HEK293 (cell line): ENCODE results near the gene HIPK1.
A peak's percentile ranks its signal among the peaks of the same experiment; 100 is the strongest.

ENCODE experiments used
- BCL11B ChIP-seq: fragments of 450-650 bp; formaldehyde crosslinking; IDR thresholded peaks from 2 replicates; pipeline ENCODE4 v1.5.1; 2016; ENCODE audit warnings: low read depth, missing biosample characterization, missing genetic modification characterization
- BCL6B ChIP-seq: fragments of 450-650 bp; formaldehyde crosslinking; IDR thresholded peaks from 2 replicates; pipeline ENCODE4 v1.5.1; 2017; ENCODE audit warnings: missing biosample characterization, missing genetic modification characterization
- GLI4 ChIP-seq: fragments of 450-650 bp; formaldehyde crosslinking; IDR thresholded peaks from 2 replicates; pipeline ENCODE4 v1.5.1; 2016; ENCODE audit warnings: missing biosample characterization, missing genetic modification characterization
- GLIS2 ChIP-seq: fragments of 450-650 bp; formaldehyde crosslinking; IDR thresholded peaks from 2 replicates; pipeline ENCODE4 v1.5.1; 2016; ENCODE audit warnings: missing biosample characterization, missing genetic modification characterization
- MYNN ChIP-seq: fragments of 450-650 bp; formaldehyde crosslinking; IDR thresholded peaks from 2 replicates; pipeline ENCODE4 v1.5.1; 2016; ENCODE audit warnings: missing biosample characterization, missing genetic modification characterization, borderline replicate concordance
- OVOL3 ChIP-seq: fragments of 450-650 bp; formaldehyde crosslinking; IDR thresholded peaks from 2 replicates; pipeline ENCODE4 v1.5.1; 2016; ENCODE audit warnings: missing biosample characterization, missing genetic modification characterization
- PATZ1 ChIP-seq: fragments of 450-650 bp; formaldehyde crosslinking; IDR thresholded peaks from 2 replicates; pipeline ENCODE4 v1.5.1; 2016; ENCODE audit warnings: missing biosample characterization, missing genetic modification characterization
- SP7 ChIP-seq: fragments of 450-650 bp; formaldehyde crosslinking; IDR thresholded peaks from 2 replicates; pipeline ENCODE4 v1.5.1; 2016; ENCODE audit warnings: missing biosample characterization, missing genetic modification characterization
- YY2 ChIP-seq: fragments of 450-650 bp; formaldehyde crosslinking; IDR thresholded peaks from 2 replicates; pipeline ENCODE4 v1.5.1; 2016; ENCODE audit warnings: missing biosample characterization, missing genetic modification characterization
- ZBTB1 ChIP-seq: fragments of 450-650 bp; formaldehyde crosslinking; IDR thresholded peaks from 2 replicates; pipeline ENCODE4 v1.5.1; 2016; ENCODE audit warnings: missing biosample characterization, missing genetic modification characterization
- ZBTB20 ChIP-seq: fragments of 450-650 bp; formaldehyde crosslinking; IDR thresholded peaks from 2 replicates; pipeline ENCODE4 v1.5.1; 2016; ENCODE audit warnings: missing biosample characterization, missing genetic modification characterization
- ZBTB8A ChIP-seq: fragments of 450-650 bp; formaldehyde crosslinking; IDR thresholded peaks from 2 replicates; pipeline ENCODE4 v1.5.1; 2016; ENCODE audit warnings: missing biosample characterization, missing genetic modification characterization
- ZNF10 ChIP-seq: fragments of 450-650 bp; formaldehyde crosslinking; IDR thresholded peaks from 2 replicates; pipeline ENCODE4 v1.5.1; 2017; ENCODE audit warnings: missing biosample characterization, missing genetic modification characterization
- ZNF112 ChIP-seq: fragments of 450-650 bp; formaldehyde crosslinking; IDR thresholded peaks from 2 replicates; pipeline ENCODE4 v1.5.0; 2017; ENCODE audit warnings: missing biosample characterization, missing genetic modification characterization
- ZNF132 ChIP-seq: fragments of 450-650 bp; formaldehyde crosslinking; IDR thresholded peaks from 2 replicates; pipeline ENCODE4 v1.5.1; 2017; ENCODE audit warnings: missing biosample characterization, missing genetic modification characterization, borderline replicate concordance
- ZNF18 ChIP-seq: fragments of 450-650 bp; formaldehyde crosslinking; IDR thresholded peaks from 2 replicates; pipeline ENCODE4 v1.5.1; 2016; ENCODE audit warnings: missing biosample characterization, missing genetic modification characterization
- ZNF202 ChIP-seq: fragments of 450-650 bp; formaldehyde crosslinking; IDR thresholded peaks from 2 replicates; pipeline ENCODE4 v1.5.1; 2016; ENCODE audit warnings: missing biosample characterization, missing genetic modification characterization, borderline replicate concordance
- ZNF221 ChIP-seq: fragments of 450-650 bp; formaldehyde crosslinking; IDR thresholded peaks from 2 replicates; pipeline ENCODE4 v1.5.1; 2017; ENCODE audit warnings: missing biosample characterization, missing genetic modification characterization, borderline replicate concordance
- ZNF223 ChIP-seq: fragments of 450-650 bp; formaldehyde crosslinking; IDR thresholded peaks from 2 replicates; pipeline ENCODE4 v1.5.1; 2016; ENCODE audit warnings: missing biosample characterization, missing genetic modification characterization
- ZNF280C ChIP-seq: fragments of 450-650 bp; formaldehyde crosslinking; IDR thresholded peaks from 2 replicates; pipeline ENCODE4 v1.5.1; 2016; ENCODE audit warnings: missing biosample characterization, missing genetic modification characterization
- ZNF311 ChIP-seq: fragments of 450-650 bp; formaldehyde crosslinking; IDR thresholded peaks from 2 replicates; pipeline ENCODE4 v1.5.1; 2017; ENCODE audit warnings: missing biosample characterization, missing genetic modification characterization, borderline replicate concordance
- ZNF391 ChIP-seq: fragments of 450-650 bp; formaldehyde crosslinking; IDR thresholded peaks from 2 replicates; pipeline ENCODE4 v1.5.1; 2016; ENCODE audit warnings: low read depth, missing biosample characterization, missing genetic modification characterization, borderline replicate concordance
- ZNF473 ChIP-seq: fragments of 450-650 bp; formaldehyde crosslinking; IDR thresholded peaks from 2 replicates; pipeline ENCODE4 v1.5.1; 2017; ENCODE audit warnings: missing biosample characterization, missing genetic modification characterization
- ZNF501 ChIP-seq: fragments of 450-650 bp; formaldehyde crosslinking; IDR thresholded peaks from 2 replicates; pipeline ENCODE4 v1.5.1; 2016; ENCODE audit warnings: missing biosample characterization, missing genetic modification characterization
- ZNF544 ChIP-seq: fragments of 450-650 bp; formaldehyde crosslinking; IDR thresholded peaks from 2 replicates; pipeline ENCODE4 v1.5.0; 2017; ENCODE audit warnings: missing biosample characterization, missing genetic modification characterization
- ZNF571 ChIP-seq: fragments of 450-650 bp; formaldehyde crosslinking; IDR thresholded peaks from 2 replicates; pipeline ENCODE4 v1.5.0; 2017; ENCODE audit warnings: missing biosample characterization, missing genetic modification characterization
- ZNF600 ChIP-seq: fragments of 450-650 bp; formaldehyde crosslinking; IDR thresholded peaks from 2 replicates; pipeline ENCODE4 v1.5.1; 2016; ENCODE audit warnings: missing biosample characterization, missing genetic modification characterization
- ZNF610 ChIP-seq: fragments of 450-650 bp; formaldehyde crosslinking; IDR thresholded peaks from 2 replicates; pipeline ENCODE4 v1.5.1; 2016; ENCODE audit warnings: missing biosample characterization, missing genetic modification characterization, borderline replicate concordance
- ZNF629 ChIP-seq: fragments of 450-650 bp; formaldehyde crosslinking; IDR thresholded peaks from 2 replicates; pipeline ENCODE4 v1.5.1; 2017; ENCODE audit warnings: missing biosample characterization, missing genetic modification characterization
- ZNF776 ChIP-seq: fragments of 450-650 bp; formaldehyde crosslinking; IDR thresholded peaks from 2 replicates; pipeline ENCODE4 v1.5.0; 2017; ENCODE audit warnings: missing biosample characterization, missing genetic modification characterization, borderline replicate concordance
- TF ChIP-seq, protein P1 (sequence below): fragments of 450-650 bp; formaldehyde crosslinking; IDR thresholded peaks from 2 replicates; pipeline ENCODE4 v1.5.1; 2017; ENCODE audit warnings: missing biosample characterization, missing genetic modification characterization

HIPK1 gene

DNA sequence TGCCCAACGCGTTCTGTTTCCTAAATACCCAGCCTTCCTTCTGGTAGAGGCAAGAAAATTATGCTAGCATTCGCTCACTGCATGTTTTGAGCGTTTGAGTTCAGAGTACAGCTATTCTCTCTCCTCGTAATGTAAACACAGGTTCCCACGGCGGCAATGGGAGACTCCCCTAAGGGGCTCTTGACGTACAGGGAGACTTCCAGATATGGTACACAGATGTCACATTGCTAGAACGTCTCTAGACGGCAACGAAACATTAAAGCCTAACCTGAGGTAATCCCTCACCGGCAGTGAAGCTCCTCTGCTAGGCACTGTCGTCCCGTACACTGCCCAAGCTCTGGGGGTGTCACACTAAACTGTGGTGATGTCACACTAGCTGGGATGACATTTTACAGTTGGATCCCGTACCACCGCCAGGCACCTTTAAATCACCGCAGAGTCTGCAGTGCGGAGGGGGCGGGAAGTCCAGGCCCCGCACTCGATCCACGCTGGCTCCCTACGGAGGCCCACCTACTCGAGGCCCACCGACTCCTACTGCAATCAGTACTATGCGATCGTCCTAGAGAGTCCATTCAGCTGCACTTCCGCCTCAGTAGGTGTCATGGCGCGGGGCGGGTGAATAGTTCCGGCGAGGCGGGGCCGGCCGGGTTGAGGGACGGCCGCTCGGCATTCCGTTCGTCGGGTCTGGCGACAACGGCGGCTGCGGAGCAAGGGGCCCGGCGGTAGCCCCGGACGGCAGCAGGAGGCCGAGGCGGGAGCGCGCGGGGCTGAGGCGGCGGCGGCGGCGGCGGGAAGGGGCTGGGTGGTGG is at the start of gene HIPK1 (continued):
- TF ChIP-seq BCL6B (tag by site-specific recombination) (peak; percentile 39), OVOL3 (tag by site-specific recombination) (0 out of 2 replicates have a peak, but pooled peaks have one; percentile 30), ZNF202 (no peak), ZBTB8A (peak; percentile 74), ZNF132 (tag by site-specific recombination) (no peak), ZBTB1 (no peak), ZBTB20 (tag by site-specific recombination) (peak; percentile 95), GLI4 (peak; percentile 61; the same call in 1 of the 2 replicates), ZNF280C (no peak), BCL11B (tag by site-specific recombination) (no peak), MYNN (tag by site-specific recombination) (0 out of 2 replicates have a peak, but pooled peaks have one; percentile 7), ZNF311 (tag by site-specific recombination) (no peak), ZNF571 (tag by site-specific recombination) (no peak), ZNF221 (tag by site-specific recombination) (no peak), ZNF10 (tag by site-specific recombination) (peak; percentile 81), ZNF544 (tag by site-specific recombination) (no peak), YY2 (tag by site-specific recombination) (peak; percentile 91), ZNF776 (no peak), ZNF112 (tag by site-specific recombination) (no peak), ZNF473 (tag by site-specific recombination) (no peak), PATZ1 (peak; percentile 83), ZNF600 (tag by site-specific recombination) (peak; percentile 91), ZNF223 (no peak), ZNF501 (tag by site-specific recombination) (peak; percentile 99), ZNF610 (tag by site-specific recombination) (peak; percentile 84), GLIS2 (tag by site-specific recombination) (peak; percentile 14; the same call in 1 of the 2 replicates), ZNF391 (peak; percentile 91; the same call in 1 of the 2 replicates), ZNF18 (tag by site-specific recombination) (peak; percentile 75), SP7 (tag by site-specific recombination) (peak; percentile 90), ZNF629 (tag by site-specific recombination) (peak; percentile 99)
- TF ChIP-seq, protein P1, sequence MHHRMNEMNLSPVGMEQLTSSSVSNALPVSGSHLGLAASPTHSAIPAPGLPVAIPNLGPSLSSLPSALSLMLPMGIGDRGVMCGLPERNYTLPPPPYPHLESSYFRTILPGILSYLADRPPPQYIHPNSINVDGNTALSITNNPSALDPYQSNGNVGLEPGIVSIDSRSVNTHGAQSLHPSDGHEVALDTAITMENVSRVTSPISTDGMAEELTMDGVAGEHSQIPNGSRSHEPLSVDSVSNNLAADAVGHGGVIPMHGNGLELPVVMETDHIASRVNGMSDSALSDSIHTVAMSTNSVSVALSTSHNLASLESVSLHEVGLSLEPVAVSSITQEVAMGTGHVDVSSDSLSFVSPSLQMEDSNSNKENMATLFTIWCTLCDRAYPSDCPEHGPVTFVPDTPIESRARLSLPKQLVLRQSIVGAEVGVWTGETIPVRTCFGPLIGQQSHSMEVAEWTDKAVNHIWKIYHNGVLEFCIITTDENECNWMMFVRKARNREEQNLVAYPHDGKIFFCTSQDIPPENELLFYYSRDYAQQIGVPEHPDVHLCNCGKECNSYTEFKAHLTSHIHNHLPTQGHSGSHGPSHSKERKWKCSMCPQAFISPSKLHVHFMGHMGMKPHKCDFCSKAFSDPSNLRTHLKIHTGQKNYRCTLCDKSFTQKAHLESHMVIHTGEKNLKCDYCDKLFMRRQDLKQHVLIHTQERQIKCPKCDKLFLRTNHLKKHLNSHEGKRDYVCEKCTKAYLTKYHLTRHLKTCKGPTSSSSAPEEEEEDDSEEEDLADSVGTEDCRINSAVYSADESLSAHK, result peak; percentile 74
